Upper lobe of left lung (tissue), 6 donors: Measurements from ENCODE around the gene XPR1. TPM values are rescaled to one million over a fixed set of nuclear protein-coding genes. Genes with fewer than 3 reads are reported as not detected.

ENCODE experiments used
- ATAC-seq, 2 donors: fragments of 200-7000 bp; cut with Tn5 transposase; one replicate each; pipeline ENCODE4 v1.9.1; 2022; ENCODE audit warnings: mild to moderate bottlenecking in 2 of 2, moderate library complexity in 2 of 2; ENCODE audit not compliant: low FRiP score in 2 of 2
- DNase-seq, 2 donors: peaks; one replicate each; pipeline ENCODE4 v3.0.0-alpha.2; 2019 to 2020
- H3K27ac ChIP-seq, 4 donors: fragments of 200-600 bp; sonication (generic); one replicate each; pipeline ENCODE4 v1.5.1; 2016 to 2019
- H3K27me3 ChIP-seq, 4 donors: fragments of 200-600 bp; sonication (generic); one replicate each; pipeline ENCODE4 v1.5.1; 2017 to 2019
- H3K36me3 ChIP-seq, 4 donors: fragments of 200-600 bp; sonication (generic); one replicate each; pipeline ENCODE4 v1.5.1; 2016 to 2019
- H3K4me1 ChIP-seq, 4 donors: fragments of 200-600 bp; sonication (generic); one replicate each; pipeline ENCODE4 v1.5.1; 2018 to 2019
- H3K4me3 ChIP-seq, 4 donors: fragments of 200-600 bp; sonication (generic); one replicate each; pipeline ENCODE4 v1.5.1; 2017 to 2019; ENCODE audit warnings: mild to moderate bottlenecking in 2 of 4, moderate library complexity in 1 of 4
- H3K9me3 ChIP-seq, 4 donors: fragments of 200-600 bp; sonication (generic); one replicate each; pipeline ENCODE4 v1.5.1; 2018 to 2019
- EP300 ChIP-seq, 4 donors: sonication (generic); formaldehyde crosslinking; IDR thresholded peaks; one replicate each; pipeline ENCODE4 v1.5.1; 2017; ENCODE audit warnings: antibody characterized with exemption in 4 of 4, control low read depth in 2 of 4
- POLR2A ChIP-seq, 4 donors: fragments of 450-650 bp; IDR thresholded peaks; one replicate each; pipeline ENCODE4 v1.5.1; 2016 to 2017; ENCODE audit warnings: antibody characterized with exemption in 4 of 4, mild to moderate bottlenecking in 2 of 4
- POLR2AphosphoS5 ChIP-seq, 2 donors: sonication (generic); formaldehyde crosslinking; IDR thresholded peaks; one replicate each; pipeline ENCODE4 v1.5.1; 2017; ENCODE audit warnings: antibody characterized with exemption in 2 of 2
- WGBS, 2 donors: methylation state at CpG; one replicate each; pipeline ENCODE4 v1.1.5; 2017 to 2018; 5-methylcytosine and 5-hydroxymethylcytosine counted together
- total RNA-seq, 6 donors: library from RNA; depleted of rRNA in 4 of 6; stranded (reverse); fragments of >200 nt in 4 of 6; gene quantifications; one replicate each; pipeline versions ENCODE4 v1.1.0 to v1.2.1, GENCODE V29; 2016 to 2021
- TF ChIP-seq, protein P1 (sequence below), 6 experiments: fragments of 450-650 bp in 4 of 6; fragments of 200-600 bp in 2 of 6; sonication (generic) in 2 of 6; IDR thresholded peaks; one replicate each; pipeline ENCODE4 v1.5.1; 2016 to 2019; ENCODE audit warnings: antibody characterized with exemption in 6 of 6
- donor health status: DM: no; HTN: no; CAD: no; lungs with moderate emphysema.
- donor health status: DM: no; HTN: yes; CAD: no; lungs with severe emphysema.

Gene XPR1
- total RNA-seq, 6 donors from 2014 or later = 21.3 to 30.2 (median 25.3) TPM

DNA sequence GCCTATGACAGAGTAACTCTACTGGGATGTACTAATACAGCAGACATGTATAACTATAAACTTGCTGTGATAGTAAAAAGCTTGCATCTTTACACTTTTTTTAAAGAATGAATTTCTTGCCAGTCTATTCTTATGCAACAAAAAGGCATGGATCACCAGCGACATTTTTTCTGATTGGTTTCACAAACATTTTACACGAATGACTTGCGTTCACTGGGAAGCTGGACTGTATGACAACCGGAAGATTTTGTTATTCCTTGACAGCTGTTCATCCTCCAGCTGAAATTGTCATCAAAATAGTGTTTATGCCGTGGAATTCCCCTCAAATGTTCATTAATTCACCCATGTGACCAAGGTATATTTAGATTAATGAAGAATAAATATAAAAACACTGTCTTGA is 131.0 kb downstream of the XPR1 start:
- Histone ChIP-seq H3K27ac (no peak overlapping the region), H3K4me1 (no peaks in the 10 kb centered on the region), H3K9me3 (no peaks in the 10 kb centered on the region), H3K4me3 (no peak overlapping the region), H3K27me3 (no peaks in the 10 kb centered on the region), H3K36me3 (no peaks in the 10 kb centered on the region)
- DNase-seq (no peak), ATAC-seq (no peak)
- no peak for TF ChIP-seq POLR2A (IDR thresholded peaks at IDR 0.05)
- TF ChIP-seq, protein P1, sequence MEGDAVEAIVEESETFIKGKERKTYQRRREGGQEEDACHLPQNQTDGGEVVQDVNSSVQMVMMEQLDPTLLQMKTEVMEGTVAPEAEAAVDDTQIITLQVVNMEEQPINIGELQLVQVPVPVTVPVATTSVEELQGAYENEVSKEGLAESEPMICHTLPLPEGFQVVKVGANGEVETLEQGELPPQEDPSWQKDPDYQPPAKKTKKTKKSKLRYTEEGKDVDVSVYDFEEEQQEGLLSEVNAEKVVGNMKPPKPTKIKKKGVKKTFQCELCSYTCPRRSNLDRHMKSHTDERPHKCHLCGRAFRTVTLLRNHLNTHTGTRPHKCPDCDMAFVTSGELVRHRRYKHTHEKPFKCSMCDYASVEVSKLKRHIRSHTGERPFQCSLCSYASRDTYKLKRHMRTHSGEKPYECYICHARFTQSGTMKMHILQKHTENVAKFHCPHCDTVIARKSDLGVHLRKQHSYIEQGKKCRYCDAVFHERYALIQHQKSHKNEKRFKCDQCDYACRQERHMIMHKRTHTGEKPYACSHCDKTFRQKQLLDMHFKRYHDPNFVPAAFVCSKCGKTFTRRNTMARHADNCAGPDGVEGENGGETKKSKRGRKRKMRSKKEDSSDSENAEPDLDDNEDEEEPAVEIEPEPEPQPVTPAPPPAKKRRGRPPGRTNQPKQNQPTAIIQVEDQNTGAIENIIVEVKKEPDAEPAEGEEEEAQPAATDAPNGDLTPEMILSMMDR (IDR thresholded peaks at IDR 0.05) = no peak
- TF ChIP-seq EP300 (IDR thresholded peaks at IDR 0.05) = no peak
- no peak for TF ChIP-seq POLR2AphosphoS5 (IDR thresholded peaks at IDR 0.05)
- 72 to 86% methylated on average over 5 of the region's 5 CpGs for WGBS, 2 donors

DNA sequence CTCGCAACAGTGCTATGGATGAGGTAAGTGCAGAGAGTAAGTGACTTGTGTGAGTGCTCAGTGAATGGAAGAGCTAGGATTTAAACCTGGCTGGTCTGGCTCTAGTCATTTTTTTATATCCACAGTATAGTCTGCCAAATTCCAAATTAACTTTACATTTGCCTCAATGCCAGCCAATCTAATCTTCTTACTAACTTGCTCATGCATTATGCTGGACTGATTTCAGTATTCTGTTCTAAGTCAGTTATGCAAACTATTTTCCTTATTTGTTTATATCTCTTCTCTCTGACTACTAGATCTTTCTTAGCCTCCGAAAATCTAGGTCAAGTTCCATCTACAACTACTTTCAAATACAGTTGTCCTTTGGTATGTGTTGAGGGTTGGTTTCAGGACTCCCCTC is 133.3 kb downstream of the XPR1 start:
- H3K9me3 ChIP-seq = no peaks in the 10 kb centered on the region
- ATAC-seq (no peak), DNase-seq (no peak)
- H3K4me1 ChIP-seq = no peaks in the 10 kb centered on the region
- H3K27ac ChIP-seq = no peak overlapping the region
- no peaks in the 10 kb centered on the region for H3K36me3 ChIP-seq
- WGBS, 2 donors = 72 to 82% methylated on average over 2 of the region's 2 CpGs
- TF ChIP-seq, protein P1 (IDR thresholded peaks at IDR 0.05) = no peak
- TF ChIP-seq POLR2A (IDR thresholded peaks at IDR 0.05) = no peak
- no peak for TF ChIP-seq POLR2AphosphoS5 (IDR thresholded peaks at IDR 0.05)
- no peak for TF ChIP-seq EP300 (IDR thresholded peaks at IDR 0.05)
- no peaks in the 10 kb centered on the region for H3K27me3 ChIP-seq
- no peak overlapping the region for H3K4me3 ChIP-seq

DNA sequence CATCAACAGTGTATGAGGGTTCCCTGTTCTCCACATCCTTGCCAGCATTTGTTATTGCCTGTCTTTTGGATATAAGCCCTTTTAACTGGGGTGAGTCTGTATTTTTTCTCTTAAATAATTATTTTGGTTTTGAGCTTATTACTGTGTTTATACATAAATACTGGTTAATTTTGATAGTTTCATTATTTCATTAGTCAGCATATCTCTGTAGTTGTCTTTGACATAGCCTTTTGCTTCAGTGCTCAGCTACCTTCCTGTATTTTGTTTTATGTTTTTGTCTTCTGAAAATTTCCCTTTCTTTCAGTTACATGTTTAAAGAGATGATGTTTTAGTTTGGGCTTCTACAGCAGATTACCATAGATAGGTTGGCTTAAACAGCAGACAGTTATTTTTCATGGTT is 138.1 kb downstream of the XPR1 start:
- DNase-seq (no peak), ATAC-seq (no peak)
- H3K27me3 ChIP-seq = no peaks in the 10 kb centered on the region
- H3K4me1 ChIP-seq = peaks cover 0 to 2% (median 0%) of the 10 kb centered on the region in 4 donors
- H3K36me3 ChIP-seq = no peaks in the 10 kb centered on the region
- TF ChIP-seq EP300 (IDR thresholded peaks at IDR 0.05) = no peak
- TF ChIP-seq POLR2A (IDR thresholded peaks at IDR 0.05) = no peak
- no peak overlapping the region for H3K4me3 ChIP-seq
- no peaks in the 10 kb centered on the region for H3K9me3 ChIP-seq
- H3K27ac ChIP-seq = no peak overlapping the region

DNA sequence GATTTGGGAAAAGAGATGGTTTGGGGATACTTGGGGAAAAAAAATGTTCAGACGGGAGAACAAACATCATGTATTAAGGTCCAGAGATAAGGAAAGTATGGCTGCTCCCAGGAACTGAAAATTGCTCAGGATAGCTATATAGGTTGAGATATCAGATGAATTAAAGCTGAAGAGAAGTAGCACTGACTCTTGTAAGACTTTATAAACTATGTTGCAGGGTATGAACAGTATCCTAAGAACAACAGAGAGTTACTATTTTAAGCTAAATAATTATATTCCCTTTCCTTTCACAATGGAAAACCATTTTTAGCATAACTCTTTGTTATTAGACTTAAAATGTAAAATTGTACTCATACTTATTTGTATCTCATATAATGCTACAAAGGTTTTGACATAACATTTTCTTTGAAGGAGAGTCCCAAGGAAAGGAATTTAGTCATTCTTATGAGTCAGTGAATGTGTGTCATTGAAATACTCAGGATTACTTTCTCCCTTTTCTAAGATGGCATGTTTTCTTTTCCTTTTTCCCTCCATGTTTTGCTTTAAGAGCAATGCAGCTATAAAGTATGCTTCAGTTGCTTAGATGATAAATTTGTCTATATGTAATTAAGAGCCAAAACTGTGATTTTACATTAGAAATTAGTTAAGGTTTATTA is 141.5 kb downstream of the XPR1 start:
- 93% methylated on average over 1 of the region's 1 CpG for WGBS, 2 donors
- ATAC-seq (no peak), DNase-seq (no peak)
- no peak for TF ChIP-seq EP300 (IDR thresholded peaks at IDR 0.05)
- TF ChIP-seq, protein P1 (IDR thresholded peaks at IDR 0.05) = no peak
- Histone ChIP-seq H3K4me3 (no peak overlapping the region), H3K27me3 (no peaks in the 10 kb centered on the region), H3K4me1 (peaks cover 0 to 2% (median 0%) of the 10 kb centered on the region in 4 donors), H3K36me3 (no peaks in the 10 kb centered on the region), H3K27ac (no peak overlapping the region), H3K9me3 (no peaks in the 10 kb centered on the region)

DNA sequence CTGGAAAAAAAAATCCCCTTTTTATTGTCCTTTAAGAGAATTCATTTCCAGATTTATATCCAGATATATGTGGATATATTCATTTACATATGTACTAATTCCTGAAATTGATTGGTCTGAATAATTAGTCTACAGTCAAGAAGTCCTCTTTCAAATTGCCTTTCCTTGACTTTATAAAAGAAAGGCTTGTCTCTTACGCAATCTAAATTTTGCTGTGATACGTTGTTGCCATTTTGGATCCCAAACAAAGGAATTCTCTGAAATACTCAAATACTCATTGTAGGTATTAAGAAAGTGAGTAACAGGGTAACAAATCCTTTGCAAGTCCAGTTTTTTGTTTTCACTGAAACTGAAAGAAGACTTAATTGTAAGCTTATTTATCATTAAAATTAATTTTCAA is 144.0 kb downstream of the XPR1 start:
- Histone ChIP-seq H3K4me3 (no peak overlapping the region), H3K36me3 (no peaks in the 10 kb centered on the region), H3K27me3 (no peaks in the 10 kb centered on the region), H3K27ac (no peak overlapping the region), H3K4me1 (no peaks in the 10 kb centered on the region), H3K9me3 (no peaks in the 10 kb centered on the region)
- TF ChIP-seq POLR2AphosphoS5 (IDR thresholded peaks at IDR 0.05) = no peak
- TF ChIP-seq EP300 (IDR thresholded peaks at IDR 0.05) = no peak
- TF ChIP-seq, protein P1 (IDR thresholded peaks at IDR 0.05) = no peak
- TF ChIP-seq POLR2A (IDR thresholded peaks at IDR 0.05) = no peak
- 95 to 96% methylated on average over 2 of the region's 2 CpGs for WGBS, 2 donors
- DNase-seq (no peak), ATAC-seq (no peak)
